HG03558 (cell line): ENCODE measurements around the gene SLIT3.

Experiments
- ATAC-seq: cut with Tn5 transposase; IDR thresholded peaks from one replicate; pipeline ENCODE4 v1.9.1; 2021; ENCODE audit warnings: moderate number of reproducible peaks; ENCODE audit not compliant: unreplicated experiment; ENCODE audit errors: extremely low read depth

The SLIT3 gene

GRCh38 chr5:168951356-168951755 is 349.6 kb downstream of the SLIT3 start:
- ATAC-seq: no peak

- ATAC-seq: no peak
These were observed 350.5 kb downstream of the SLIT3 start for GRCh38 chr5:168950241-168950951.

- ATAC-seq: no peak
These were observed 352.2 kb downstream of the SLIT3 start for GRCh38 chr5:168948746-168949145.

GRCh38 chr5:168947212-168947868 is 353.6 kb downstream of the SLIT3 start:
- no peak for ATAC-seq

- ATAC-seq: no peak
These were observed 354.6 kb downstream of the SLIT3 start for GRCh38 chr5:168946363-168946762.

- ATAC-seq: no peak
These were observed 356.9 kb downstream of the SLIT3 start for GRCh38 chr5:168944004-168944403.

GRCh38 chr5:168943091-168943884 is 357.7 kb downstream of the SLIT3 start:
- no peak for ATAC-seq

- ATAC-seq: no peak
These were observed 359.0 kb downstream of the SLIT3 start for GRCh38 chr5:168941901-168942300.

- ATAC-seq: no peak
These were observed 360.2 kb downstream of the SLIT3 start for GRCh38 chr5:168940712-168941111.

GRCh38 chr5:168939887-168940544 is 360.9 kb downstream of the SLIT3 start:
- no peak for ATAC-seq

- no peak for ATAC-seq
These were observed 361.7 kb downstream of the SLIT3 start for GRCh38 chr5:168939156-168939800.

GRCh38 chr5:168936511-168936910 is 364.4 kb downstream of the SLIT3 start:
- no peak for ATAC-seq

- no peak for ATAC-seq
These were observed 365.8 kb downstream of the SLIT3 start for GRCh38 chr5:168935183-168935582.

- no peak for ATAC-seq
These were observed 366.8 kb downstream of the SLIT3 start for GRCh38 chr5:168934169-168934568.

GRCh38 chr5:168932400-168933189 is 368.3 kb downstream of the SLIT3 start:
- no peak for ATAC-seq

GRCh38 chr5:168931638-168932345 is 369.1 kb downstream of the SLIT3 start:
- no peak for ATAC-seq

- ATAC-seq: no peak
These were observed 371.3 kb downstream of the SLIT3 start for GRCh38 chr5:168929656-168930055.

- ATAC-seq: no peak
These were observed 375.8 kb downstream of the SLIT3 start for GRCh38 chr5:168925160-168925559.
